RWPE1 (cell line): ENCODE results near the gene SEC24B.

Experiments used
- CTCF ChIA-PET: fragments of 350-600 bp; sonication (Branson Sonifier 250); formaldehyde crosslinking; extraction: SDS; loops from one replicate; lab custom pipeline; 2021; lab: Yijun Ruan, JAX
- POLR2A ChIA-PET: fragments of 400-600 bp; formaldehyde crosslinking; extraction: SDS; loops from one replicate; lab custom pipeline; 2020; ENCODE audit warnings: antibody characterized with exemption; ENCODE audit not compliant: low non-redundant PET; lab: Yijun Ruan, JAX
- DNase-seq: peaks from one replicate; pipeline ENCODE4 v3.0.0; 2012; ENCODE audit warnings: low spot score
- H3K27ac ChIP-seq: fragments of 450-650 bp; 2 replicates; pipeline ENCODE4 v1.5.1; 2017
- CTCF ChIP-seq: fragments of 450-650 bp; conservative IDR thresholded peaks from 2 replicates; pipeline ENCODE4 v1.5.1; 2017; ENCODE audit warnings: low read depth, mild to moderate bottlenecking

Gene SEC24B

GRCh38 chr4:109433205-109434006 is at the start of gene SEC24B:
Gene SEC24B (plus strand): TSS chr4:109433815. CDS start chr4:109433870, 55 bp downstream.
- ChIA-PET CTCF (interaction anchor here (0.5 to 1.4 kb wide), 16 partner anchors 8 to 546 kb away, joined by 3 to 9 read pairs (median 4); partner anchors contain the start of gene GAR1), POLR2A (interaction anchor here (0.5 kb wide), 1 partner anchor 9 kb away, joined by 3 read pairs; no protein-coding TSS in a partner anchor)
- DNase-seq: peak; percentile 53
- H3K27ac ChIP-seq: peak within 1 kb of the TSS; percentile 92
- peak; percentile 92 for TF ChIP-seq CTCF

- no peak for DNase-seq
- TF ChIP-seq CTCF: no peak
- POLR2A ChIA-PET: no interaction called here
- CTCF ChIA-PET: interaction anchor here (0.7 kb wide), 1 partner anchor 534 kb away, joined by 3 read pairs; no protein-coding TSS in a partner anchor
- no peak overlapping the region for H3K27ac ChIP-seq
Observed at GRCh38 chr4:109383823-109384222, 49.8 kb upstream of the SEC24B start.

- POLR2A ChIA-PET: no interaction called here
- CTCF ChIA-PET: interaction anchor here (0.9 kb wide), 1 partner anchor 21 kb away, joined by 3 read pairs; no protein-coding TSS in a partner anchor
- no peak for DNase-seq
- TF ChIP-seq CTCF: no peak
- no peak overlapping the region for H3K27ac ChIP-seq
Observed at GRCh38 chr4:109385260-109385659, 48.4 kb upstream of the SEC24B start.

GRCh38 chr4:109389369-109390114 is 44.1 kb upstream of the SEC24B start:
- no peak overlapping the region for H3K27ac ChIP-seq
- ChIA-PET POLR2A (no interaction called here), CTCF (no interaction called here)
- no peak for TF ChIP-seq CTCF
- no peak for DNase-seq

- ChIA-PET CTCF (no interaction called here), POLR2A (no interaction called here)
- no peak overlapping the region for H3K27ac ChIP-seq
- no peak for DNase-seq
- TF ChIP-seq CTCF: no peak
Observed at GRCh38 chr4:109390115-109390768, 43.4 kb upstream of the SEC24B start.

- DNase-seq: no peak
- CTCF ChIA-PET: no interaction called here
- no peak for TF ChIP-seq CTCF
- POLR2A ChIA-PET: interaction anchor here (0.6 kb wide), 1 partner anchor 438 kb away, joined by 3 read pairs; no protein-coding TSS in a partner anchor
- no peak overlapping the region for H3K27ac ChIP-seq
Observed at GRCh38 chr4:109395694-109396093, 37.9 kb upstream of the SEC24B start.
